Umbilical cord (tissue), 2 donors: ENCODE results near the gene ITPRID1. TPM values are rescaled to one million over a fixed set of nuclear protein-coding genes. Genes with fewer than 3 reads are reported as not detected.
A peak's percentile ranks its signal among the peaks of the same experiment; 100 is the strongest.
"Not testable (repeated sequence)": the region's sequence is repeated elsewhere in the genome, so short reads cannot be mapped to it uniquely, and the experiment has no call there.

Source experiments
- DNase-seq: peaks from one replicate; pipeline ENCODE4 v3.0.0-alpha.2; 2015; ENCODE audit warnings: low spot score
- total RNA-seq: library from RNA; depleted of rRNA; stranded (reverse); fragments of >200 nt; gene quantifications from one replicate; pipeline ENCODE4 v1.2.3, GENCODE V29; 2014; ENCODE audit warnings: low replicate concordance; ENCODE audit not compliant: insufficient read depth

ITPRID1 gene
- total RNA-seq, result 25.0 TPM

- no peak for DNase-seq
Measured at GRCh38 chr7:31513790-31514189, at the start of gene ITPRID1. TSS of gene ITPRID1 (plus strand) at chr7:31514090. CDS start at chr7:31553025, 38,935 bp downstream.

GRCh38 chr7:31464601-31465000 is 49.3 kb upstream of the ITPRID1 start:
- DNase-seq, result no peak

- no peak for DNase-seq
Measured at GRCh38 chr7:31465285-31465684, 48.6 kb upstream of the ITPRID1 start.

GRCh38 chr7:31466036-31466435 is 47.9 kb upstream of the ITPRID1 start:
- no peak for DNase-seq

- DNase-seq, result not testable (repeated sequence)
Measured at GRCh38 chr7:31470883-31471282, 43.0 kb upstream of the ITPRID1 start.

- no peak for DNase-seq
Measured at GRCh38 chr7:31475368-31475767, 38.5 kb upstream of the ITPRID1 start.

- no peak for DNase-seq
Measured at GRCh38 chr7:31476073-31476745, 37.7 kb upstream of the ITPRID1 start.

GRCh38 chr7:31476941-31477677 is 36.8 kb upstream of the ITPRID1 start:
- DNase-seq, result no peak

GRCh38 chr7:31478018-31478417 is 35.9 kb upstream of the ITPRID1 start:
- no peak for DNase-seq

- no peak for DNase-seq
Measured at GRCh38 chr7:31478721-31479120, 35.2 kb upstream of the ITPRID1 start.

GRCh38 chr7:31487071-31487470 is 26.8 kb upstream of the ITPRID1 start:
- DNase-seq, result no peak

- no peak for DNase-seq
Measured at GRCh38 chr7:31487476-31487875, 26.4 kb upstream of the ITPRID1 start.

GRCh38 chr7:31488562-31489203 is 25.2 kb upstream of the ITPRID1 start:
- DNase-seq, result no peak

- DNase-seq, result no peak
Measured at GRCh38 chr7:31490796-31491314, 23.0 kb upstream of the ITPRID1 start.

- DNase-seq, result no peak
Measured at GRCh38 chr7:31492086-31492485, 21.8 kb upstream of the ITPRID1 start.

GRCh38 chr7:31493714-31494181 is 20.1 kb upstream of the ITPRID1 start:
- peak; percentile 48 for DNase-seq

GRCh38 chr7:31494421-31494820 is 19.5 kb upstream of the ITPRID1 start:
- no peak for DNase-seq

- DNase-seq, result no peak
Measured at GRCh38 chr7:31495653-31496052, 18.2 kb upstream of the ITPRID1 start.

GRCh38 chr7:31497516-31497915 is 16.4 kb upstream of the ITPRID1 start:
- no peak for DNase-seq

- DNase-seq, result peak; percentile 27
Measured at GRCh38 chr7:31500656-31501055, 13.2 kb upstream of the ITPRID1 start.

GRCh38 chr7:31508823-31509222 is 5.1 kb upstream of the ITPRID1 start:
- no peak for DNase-seq

GRCh38 chr7:31512166-31512565 is 1.7 kb upstream of the ITPRID1 start:
- no peak for DNase-seq
